Kidney glomerular epithelial cell (primary cell): ENCODE data around the gene COL9A1.
A peak's percentile ranks its signal among the peaks of the same experiment; 100 is the strongest.

Experiments used
- DNase-seq: peaks from one replicate; lab custom pipeline; 2025; lab: John Stamatoyannopoulos, UW

COL9A1 gene

GRCh38 chr6:70286905-70287304, 16.0 kb downstream of the COL9A1 start:
- DNase-seq = no peak

- no peak for DNase-seq
These were observed 17.7 kb downstream of the COL9A1 start for GRCh38 chr6:70285201-70285600.

- DNase-seq = no peak
These were observed 19.9 kb downstream of the COL9A1 start for GRCh38 chr6:70282919-70283461.

- DNase-seq = no peak
These were observed 20.5 kb downstream of the COL9A1 start for GRCh38 chr6:70282312-70282918.

GRCh38 chr6:70281923-70282311, 21.0 kb downstream of the COL9A1 start:
- DNase-seq = no peak

GRCh38 chr6:70280400-70280853, 22.5 kb downstream of the COL9A1 start:
- DNase-seq = no peak

- DNase-seq = no peak
These were observed 25.4 kb downstream of the COL9A1 start for GRCh38 chr6:70277470-70277869.

GRCh38 chr6:70274338-70274737, 28.5 kb downstream of the COL9A1 start:
- DNase-seq = no peak

- no peak for DNase-seq
These were observed 30.8 kb downstream of the COL9A1 start for GRCh38 chr6:70272071-70272470.

GRCh38 chr6:70270287-70271005, 32.4 kb downstream of the COL9A1 start:
- DNase-seq = peak; percentile 4

- DNase-seq = no peak
These were observed 36.7 kb downstream of the COL9A1 start for GRCh38 chr6:70266142-70266541.

- no peak for DNase-seq
These were observed 38.6 kb downstream of the COL9A1 start for GRCh38 chr6:70264306-70264705.

- DNase-seq = no peak
These were observed 44.4 kb downstream of the COL9A1 start for GRCh38 chr6:70258483-70258882.

- no peak for DNase-seq
These were observed 45.1 kb downstream of the COL9A1 start for GRCh38 chr6:70257768-70258273.

GRCh38 chr6:70254784-70255183, 48.1 kb downstream of the COL9A1 start:
- no peak for DNase-seq

- DNase-seq = no peak
These were observed 49.0 kb downstream of the COL9A1 start for GRCh38 chr6:70253923-70254322.

- DNase-seq = no peak
These were observed 50.3 kb downstream of the COL9A1 start for GRCh38 chr6:70252604-70253003.

- DNase-seq = no peak
These were observed 56.8 kb downstream of the COL9A1 start for GRCh38 chr6:70246118-70246517.

- DNase-seq = no peak
These were observed 60.9 kb downstream of the COL9A1 start for GRCh38 chr6:70241991-70242420.

- no peak for DNase-seq
These were observed 61.9 kb downstream of the COL9A1 start for GRCh38 chr6:70241031-70241430.

GRCh38 chr6:70236343-70236742, 66.5 kb downstream of the COL9A1 start:
- no peak for DNase-seq

GRCh38 chr6:70234561-70235236, 68.2 kb downstream of the COL9A1 start:
- no peak for DNase-seq

GRCh38 chr6:70231311-70231710, 71.6 kb downstream of the COL9A1 start:
- DNase-seq = no peak
